Neural cell (in vitro differentiated cells): ENCODE data around the gene APOD. TPM values are rescaled to one million over a fixed set of nuclear protein-coding genes. Genes with fewer than 3 reads are reported as not detected.

Experiments
- H2AFZ ChIP-seq: fragments of 200-600, 300-800 bp; sonication (generic), shearing (Covaris generic); 2 replicates; pipeline ENCODE4 v1.6.0; 2014; ENCODE audit warnings: low read depth, mild to moderate bottlenecking, antibody characterized with exemption, low read length, moderate library complexity
- H3F3A ChIP-seq: fragments of 200-600 bp; shearing (Covaris generic); 2 replicates; pipeline ENCODE4 v1.6.1; 2016; ENCODE audit warnings: mild to moderate bottlenecking, moderate library complexity, mixed read lengths, antibody characterized with exemption, low read length; ENCODE audit not compliant: insufficient read depth, poor library complexity, severe bottlenecking
- H3K27ac ChIP-seq: fragments of 200-600, 300-800 bp; sonication (generic), shearing (Covaris generic); 2 replicates; pipeline ENCODE4 v1.5.1; 2014; ENCODE audit warnings: mild to moderate bottlenecking, low read length, moderate library complexity
- H3K27me3 ChIP-seq: fragments of 300-800, 200-600 bp; sonication (generic), shearing (Covaris generic); 2 replicates; pipeline ENCODE4 v1.6.0; 2014; ENCODE audit warnings: mild to moderate bottlenecking, low read depth, low read length, moderate library complexity; ENCODE audit not compliant: insufficient read depth
- H3K36me3 ChIP-seq: fragments of 300-800, 200-600 bp; sonication (generic), shearing (Covaris generic); 2 replicates; pipeline ENCODE4 v1.5.1; 2014; ENCODE audit warnings: mild to moderate bottlenecking, antibody characterized with exemption, low read length, moderate library complexity; ENCODE audit not compliant: insufficient read depth
- H3K4me2 ChIP-seq: fragments of 300-800, 200-600 bp; sonication (generic), shearing (Covaris generic); 2 replicates; pipeline ENCODE4 v1.6.0; 2014; ENCODE audit warnings: mild to moderate bottlenecking, low read length
- H3K4me3 ChIP-seq: fragments of 300-800, 200-600 bp; sonication (generic), shearing (Covaris generic); 2 replicates; pipeline ENCODE4 v1.5.1; 2014; ENCODE audit warnings: mild to moderate bottlenecking, low read length, moderate library complexity
- H3K79me2 ChIP-seq: fragments of 200-600 bp; shearing (Covaris generic); replicated peaks from 2 replicates; pipeline ENCODE4 v1.6.0; 2014; ENCODE audit warnings: mild to moderate bottlenecking, low read length, moderate library complexity; ENCODE audit not compliant: insufficient read depth
- H3K9ac ChIP-seq: fragments of 300-800, 200-600 bp; sonication (generic), shearing (Covaris generic); 2 replicates; pipeline ENCODE4 v1.6.1; 2016; ENCODE audit warnings: mild to moderate bottlenecking, low read length, mixed read lengths
- H3K9me2 ChIP-seq: fragments of 200-600 bp; shearing (Covaris generic); 2 replicates; pipeline ENCODE4 v1.6.1; 2016; ENCODE audit warnings: mild to moderate bottlenecking, low read length, mixed read lengths; ENCODE audit not compliant: insufficient read depth
- H3K9me3 ChIP-seq: fragments of 200-600, 300-800 bp; sonication (generic), shearing (Covaris generic); 2 replicates; pipeline ENCODE4 v1.6.1; 2016; ENCODE audit warnings: mild to moderate bottlenecking, mixed run types, low read length, moderate library complexity, mixed read lengths
- H4K20me1 ChIP-seq: fragments of 200-600 bp; shearing (Covaris generic); 2 replicates; pipeline ENCODE4 v1.6.1; 2016; ENCODE audit warnings: mild to moderate bottlenecking, mixed run types; ENCODE audit not compliant: insufficient read depth
- EP300 ChIP-seq: fragments of 450-650 bp; conservative IDR thresholded peaks from 2 replicates; pipeline ENCODE4 v1.6.1; 2014; ENCODE audit warnings: antibody characterized with exemption, mild to moderate bottlenecking, moderate library complexity; ENCODE audit not compliant: poor library complexity, severe bottlenecking
- EZH2 ChIP-seq: fragments of 200-600, 300-800 bp; shearing (Covaris generic), sonication (generic); IDR thresholded peaks from 2 replicates; pipeline ENCODE4 v1.6.1; 2014; ENCODE audit warnings: antibody characterized with exemption, low read length, borderline replicate concordance, mild to moderate bottlenecking; ENCODE audit not compliant: insufficient read depth, poor library complexity, severe bottlenecking
- MXI1 ChIP-seq: fragments of 450-650 bp; conservative IDR thresholded peaks from 2 replicates; pipeline ENCODE4 v1.6.1; 2014; ENCODE audit warnings: antibody characterized with exemption, mild to moderate bottlenecking; ENCODE audit not compliant: poor library complexity, severe bottlenecking
- POLR2AphosphoS5 ChIP-seq: IDR thresholded peaks from 2 replicates; pipeline ENCODE4 v1.6.1; 2012
- RAD21 ChIP-seq: fragments of 450-650 bp; conservative IDR thresholded peaks from 2 replicates; pipeline ENCODE4 v1.6.1; 2014; ENCODE audit warnings: antibody characterized with exemption, mild to moderate bottlenecking, moderate library complexity
- REST ChIP-seq: IDR thresholded peaks from 2 replicates; pipeline ENCODE4 v1.6.1; 2012; ENCODE audit warnings: borderline replicate concordance
- TAF1 ChIP-seq: IDR thresholded peaks from 2 replicates; pipeline ENCODE4 v1.6.1; 2012; ENCODE audit warnings: low read depth
- polyA plus RNA-seq: library from polyadenylated mRNA; depleted of rRNA; stranded (reverse); fragments of >200 nt; gene quantifications from 2 replicates; pipeline ENCODE4 v1.2.3, GENCODE V29; 2014
- TF ChIP-seq, protein P1 (sequence below): fragments of 450-650 bp; IDR thresholded peaks from 2 replicates; pipeline ENCODE4 v1.5.1; 2014; ENCODE audit warnings: antibody characterized with exemption, mild to moderate bottlenecking, moderate library complexity; ENCODE audit not compliant: poor library complexity, severe bottlenecking

APOD gene
- polyA plus RNA-seq, 1 donor from 2014 or later: not detected

DNA sequence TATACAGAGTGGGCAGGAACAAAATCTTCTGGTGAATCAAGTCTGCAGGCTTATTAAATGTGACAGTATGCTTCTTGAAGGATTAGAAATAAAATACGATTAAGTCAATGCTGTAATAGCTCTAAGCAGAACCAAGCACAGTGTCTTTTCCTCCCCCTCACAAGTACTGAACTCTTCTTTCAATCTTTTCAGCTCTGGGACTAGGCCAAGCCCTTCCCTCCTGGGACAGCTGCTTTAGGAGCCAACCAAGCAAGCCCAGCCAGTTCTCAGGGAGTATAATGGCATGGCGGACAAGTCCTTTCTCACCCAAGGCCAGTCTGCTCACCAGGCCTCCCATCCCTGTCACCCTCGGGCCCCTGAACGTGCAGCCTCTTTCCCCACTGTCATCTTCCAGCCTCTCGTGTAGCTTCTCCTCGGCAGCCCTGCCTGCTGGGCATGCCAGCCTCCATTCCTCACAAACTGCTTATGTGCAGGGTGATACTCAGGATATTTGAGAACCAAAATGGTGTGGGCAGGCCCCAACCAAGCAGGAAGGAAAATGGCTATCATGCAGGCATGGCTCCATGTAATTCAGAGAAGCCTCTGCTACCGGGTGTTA is 32.3 kb downstream of the APOD start:
- Histone ChIP-seq H2AFZ (no peak overlapping the region), H3K4me2 (no peak overlapping the region), H3K9me3 (no peaks in the 10 kb centered on the region), H3K36me3 (no peaks in the 10 kb centered on the region), H3F3A (no peaks in the 10 kb centered on the region), H3K27ac (no peak overlapping the region), H3K79me2 (no peaks in the 10 kb centered on the region), H3K27me3 (no peaks in the 10 kb centered on the region), H3K9me2 (no peaks in the 10 kb centered on the region), H3K4me3 (no peak overlapping the region), H4K20me1 (no peaks in the 10 kb centered on the region), H3K9ac (no peak overlapping the region)
- no peak for TF ChIP-seq MXI1

DNA sequence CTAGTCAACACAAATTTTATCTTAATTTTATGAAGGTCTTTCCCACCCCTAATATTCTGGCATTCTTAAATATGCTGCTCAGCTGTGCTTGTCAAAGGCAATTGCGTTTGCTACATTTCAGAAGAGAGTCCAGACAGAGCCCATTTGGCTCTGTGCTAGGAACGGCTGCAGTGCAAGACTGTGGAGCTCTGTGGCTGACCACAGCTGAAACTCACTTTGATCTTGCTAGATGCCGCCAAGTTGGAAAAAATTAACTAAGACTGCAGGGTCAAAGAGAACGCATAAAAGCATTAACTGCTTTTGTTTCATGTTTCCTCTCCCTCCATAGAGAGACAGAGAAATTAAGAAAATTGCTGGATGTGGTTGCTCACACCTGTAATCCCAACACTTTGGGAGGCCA is 33.0 kb downstream of the APOD start:
- Histone ChIP-seq H3K79me2 (no peaks in the 10 kb centered on the region), H3K27me3 (no peaks in the 10 kb centered on the region), H3K27ac (no peak overlapping the region), H3K4me2 (no peak overlapping the region), H3K9ac (no peak overlapping the region), H3K9me2 (no peaks in the 10 kb centered on the region), H4K20me1 (no peaks in the 10 kb centered on the region), H3K4me3 (no peak overlapping the region), H3K9me3 (no peaks in the 10 kb centered on the region), H3K36me3 (no peaks in the 10 kb centered on the region), H2AFZ (no peak overlapping the region), H3F3A (no peaks in the 10 kb centered on the region)
- no peak for TF ChIP-seq MXI1
- TF ChIP-seq, protein P1, sequence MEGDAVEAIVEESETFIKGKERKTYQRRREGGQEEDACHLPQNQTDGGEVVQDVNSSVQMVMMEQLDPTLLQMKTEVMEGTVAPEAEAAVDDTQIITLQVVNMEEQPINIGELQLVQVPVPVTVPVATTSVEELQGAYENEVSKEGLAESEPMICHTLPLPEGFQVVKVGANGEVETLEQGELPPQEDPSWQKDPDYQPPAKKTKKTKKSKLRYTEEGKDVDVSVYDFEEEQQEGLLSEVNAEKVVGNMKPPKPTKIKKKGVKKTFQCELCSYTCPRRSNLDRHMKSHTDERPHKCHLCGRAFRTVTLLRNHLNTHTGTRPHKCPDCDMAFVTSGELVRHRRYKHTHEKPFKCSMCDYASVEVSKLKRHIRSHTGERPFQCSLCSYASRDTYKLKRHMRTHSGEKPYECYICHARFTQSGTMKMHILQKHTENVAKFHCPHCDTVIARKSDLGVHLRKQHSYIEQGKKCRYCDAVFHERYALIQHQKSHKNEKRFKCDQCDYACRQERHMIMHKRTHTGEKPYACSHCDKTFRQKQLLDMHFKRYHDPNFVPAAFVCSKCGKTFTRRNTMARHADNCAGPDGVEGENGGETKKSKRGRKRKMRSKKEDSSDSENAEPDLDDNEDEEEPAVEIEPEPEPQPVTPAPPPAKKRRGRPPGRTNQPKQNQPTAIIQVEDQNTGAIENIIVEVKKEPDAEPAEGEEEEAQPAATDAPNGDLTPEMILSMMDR: no peak
- TF ChIP-seq EZH2: no peak
- TF ChIP-seq RAD21: no peak
- TF ChIP-seq REST: no peak
- no peak for TF ChIP-seq POLR2AphosphoS5

GRCh38 chr3:195549931-195550519 is 33.7 kb downstream of the APOD start:
- Histone ChIP-seq H3K27ac (no peak overlapping the region), H3K36me3 (no peaks in the 10 kb centered on the region), H3F3A (no peaks in the 10 kb centered on the region), H3K9ac (no peak overlapping the region), H3K27me3 (no peaks in the 10 kb centered on the region), H3K9me3 (no peaks in the 10 kb centered on the region), H3K4me3 (no peak overlapping the region), H3K79me2 (no peaks in the 10 kb centered on the region), H3K4me2 (no peak overlapping the region), H3K9me2 (no peaks in the 10 kb centered on the region), H4K20me1 (no peaks in the 10 kb centered on the region), H2AFZ (no peak overlapping the region)
- TF ChIP-seq EZH2 (no peak), REST (no peak), EP300 (no peak), TAF1 (no peak), RAD21 (no peak), MXI1 (no peak)
- TF ChIP-seq, protein P1: no peak
